HG03060 (cell line): ENCODE measurements around the gene LTBP1.
A peak's percentile ranks its signal among the peaks of the same experiment; 100 is the strongest.

ENCODE experiments used
- ATAC-seq: cut with Tn5 transposase; IDR thresholded peaks from one replicate; pipeline ENCODE4 v1.9.1; 2021; ENCODE audit warnings: low read depth, moderate number of reproducible peaks; ENCODE audit not compliant: unreplicated experiment

The LTBP1 gene

GRCh38 chr2:33321236-33321771 is 374.6 kb downstream of the LTBP1 start:
- peak; percentile 63 for ATAC-seq

GRCh38 chr2:33321876-33322483 is 375.2 kb downstream of the LTBP1 start:
- ATAC-seq, result no peak

GRCh38 chr2:33322612-33323011 is 375.9 kb downstream of the LTBP1 start:
- ATAC-seq, result no peak

GRCh38 chr2:33323957-33324356 is 377.2 kb downstream of the LTBP1 start:
- no peak for ATAC-seq

GRCh38 chr2:33326100-33326499 is 379.3 kb downstream of the LTBP1 start:
- no peak for ATAC-seq

- no peak for ATAC-seq
Measured at GRCh38 chr2:33333433-33333832, 386.7 kb downstream of the LTBP1 start.

GRCh38 chr2:33334083-33334482 is 387.3 kb downstream of the LTBP1 start:
- ATAC-seq, result no peak

- ATAC-seq, result no peak
Measured at GRCh38 chr2:33335516-33335915, 388.8 kb downstream of the LTBP1 start.

GRCh38 chr2:33336036-33336625 is 389.4 kb downstream of the LTBP1 start:
- ATAC-seq, result no peak

- no peak for ATAC-seq
Measured at GRCh38 chr2:33337385-33337960, 390.7 kb downstream of the LTBP1 start.

- no peak for ATAC-seq
Measured at GRCh38 chr2:33337981-33338380, 391.2 kb downstream of the LTBP1 start.

GRCh38 chr2:33339269-33339668 is 392.5 kb downstream of the LTBP1 start:
- ATAC-seq, result no peak

- no peak for ATAC-seq
Measured at GRCh38 chr2:33340280-33340679, 393.5 kb downstream of the LTBP1 start.

- ATAC-seq, result no peak
Measured at GRCh38 chr2:33342171-33342570, 395.4 kb downstream of the LTBP1 start.

- no peak for ATAC-seq
Measured at GRCh38 chr2:33342705-33343104, 396.0 kb downstream of the LTBP1 start.

GRCh38 chr2:33343387-33343895 is 396.7 kb downstream of the LTBP1 start:
- no peak for ATAC-seq

- ATAC-seq, result no peak
Measured at GRCh38 chr2:33344230-33344629, 397.5 kb downstream of the LTBP1 start.

GRCh38 chr2:33347856-33348255 is 401.1 kb downstream of the LTBP1 start:
- no peak for ATAC-seq

- no peak for ATAC-seq
Measured at GRCh38 chr2:33350632-33351031, 403.9 kb downstream of the LTBP1 start.

GRCh38 chr2:33351781-33352180 is 405.0 kb downstream of the LTBP1 start:
- no peak for ATAC-seq

- no peak for ATAC-seq
Measured at GRCh38 chr2:33354981-33355380, 408.2 kb downstream of the LTBP1 start.

- no peak for ATAC-seq
Measured at GRCh38 chr2:33358878-33359277, 412.1 kb downstream of the LTBP1 start.
